HG03139 (cell line): Measurements from ENCODE around the gene KRTAP9-4.
"Not testable (repeated sequence)": the region's sequence is repeated elsewhere in the genome, so short reads cannot be mapped to it uniquely, and the experiment has no call there.

Source experiments
- ATAC-seq: cut with Tn5 transposase; IDR thresholded peaks from one replicate; pipeline ENCODE4 v1.9.1; 2021; ENCODE audit not compliant: unreplicated experiment

KRTAP9-4 gene

GRCh38 chr17:41264599-41264998, 15.1 kb downstream of the KRTAP9-4 start:
- no peak for ATAC-seq

GRCh38 chr17:41265078-41265477, 15.6 kb downstream of the KRTAP9-4 start, which contains the start of gene KRTAP9-6:
Gene KRTAP9-6, plus strand, starts transcription at chr17:41265378. Its CDS starts 0 bp downstream, at chr17:41265378.
- no peak for ATAC-seq

GRCh38 chr17:41267711-41268110, 18.2 kb downstream of the KRTAP9-4 start:
- ATAC-seq, result no peak

- ATAC-seq, result not testable (repeated sequence)
Observed at GRCh38 chr17:41271323-41271722, 21.8 kb downstream of the KRTAP9-4 start.

- no peak for ATAC-seq
Observed at GRCh38 chr17:41271858-41272257, 22.4 kb downstream of the KRTAP9-4 start.

- ATAC-seq, result not testable (repeated sequence)
Observed at GRCh38 chr17:41275648-41276190, 26.2 kb downstream of the KRTAP9-4 start, which contains the start of gene KRTAP9-7. Gene KRTAP9-7, plus strand, starts transcription at chr17:41275698. Its CDS starts 0 bp downstream, at chr17:41275698.

GRCh38 chr17:41278176-41278955, 28.9 kb downstream of the KRTAP9-4 start:
- no peak for ATAC-seq

- no peak for ATAC-seq
Observed at GRCh38 chr17:41284043-41284442, 34.6 kb downstream of the KRTAP9-4 start.

GRCh38 chr17:41284546-41284945, 35.1 kb downstream of the KRTAP9-4 start:
- ATAC-seq, result no peak

GRCh38 chr17:41287050-41287449, 37.6 kb downstream of the KRTAP9-4 start:
- ATAC-seq, result no peak

- no peak for ATAC-seq
Observed at GRCh38 chr17:41294016-41294415, 44.5 kb downstream of the KRTAP9-4 start.

- ATAC-seq, result no peak
Observed at GRCh38 chr17:41296846-41297245, 47.4 kb downstream of the KRTAP9-4 start.

GRCh38 chr17:41298458-41299135, 49.1 kb downstream of the KRTAP9-4 start:
- ATAC-seq, result no peak
